ENCODE results near the gene WDR54. TPM values are rescaled to one million over a fixed set of nuclear protein-coding genes. Genes with fewer than 3 reads are reported as not detected.
A peak's percentile ranks its signal among the peaks of the same experiment; 100 is the strongest.

The WDR54 gene
- total RNA-seq, 4 donors from 2014 or later = 1.2 to 2.5 (median 2.3) TPM; not detected in 1

GRCh38 chr2:74471332-74472065 lies 50.0 kb downstream of the WDR54 start:
- no peaks in the 10 kb centered on the region for H3K9me3 ChIP-seq
- peak overlapping the region; percentile 79 to 92 (median 86) for H3K27ac ChIP-seq
- H3K27me3 ChIP-seq = no peaks in the 10 kb centered on the region
- peaks cover 0 to 17% (median 0%) of the 10 kb centered on the region in 3 donors for H3K36me3 ChIP-seq
- peak overlapping the region; percentile 49 to 62 (median 60) for H3K4me3 ChIP-seq
- DNase-seq = no peak
- TF ChIP-seq POLR2A (IDR thresholded peaks at IDR 0.05) = no peak
- no peak for TF ChIP-seq CTCF (IDR thresholded peaks at IDR 0.05)
- H3K4me1 ChIP-seq = peaks cover 2 to 20% (median 7%) of the 10 kb centered on the region in 4 donors

- H3K27ac ChIP-seq = peak within 1 kb of the TSS; percentile 79 to 92 (median 86)
- no peaks in the 10 kb centered on the region for H3K9me3 ChIP-seq
- peaks cover 2 to 25% (median 7%) of the 10 kb centered on the region in 4 donors for H3K4me1 ChIP-seq
- no peaks in the 10 kb centered on the region for H3K27me3 ChIP-seq
- H3K36me3 ChIP-seq = peaks cover 0 to 24% (median 0%) of the 10 kb centered on the region in 3 donors
- peak; percentile 96 to 98 (median 97) for DNase-seq
- H3K4me3 ChIP-seq = peak within 1 kb of the TSS; percentile 49 to 62 (median 60)
- TF ChIP-seq CTCF (IDR thresholded peaks at IDR 0.05) = no peak
- peak; percentile 79 to 80 for TF ChIP-seq POLR2A (IDR thresholded peaks at IDR 0.05)
These were observed 50.8 kb downstream of the WDR54 start, which contains the start of gene MRPL53 for GRCh38 chr2:74472086-74472944. Gene MRPL53 (minus strand): TSS chr2:74472680. CDS start chr2:74472660, 20 bp downstream.

GRCh38 chr2:74472945-74473258 lies 51.4 kb downstream of the WDR54 start:
- Histone ChIP-seq H3K36me3 (peaks cover 0 to 28% (median 0%) of the 10 kb centered on the region in 3 donors), H3K27ac (peak overlapping the region; percentile 79 to 92 (median 86)), H3K4me3 (peak overlapping the region; percentile 49 to 62 (median 60)), H3K27me3 (no peaks in the 10 kb centered on the region), H3K4me1 (peaks cover 2 to 29% (median 7%) of the 10 kb centered on the region in 4 donors), H3K9me3 (no peaks in the 10 kb centered on the region)
- no peak for TF ChIP-seq CTCF (IDR thresholded peaks at IDR 0.05)
- no peak for TF ChIP-seq POLR2A (IDR thresholded peaks at IDR 0.05)
- no peak for DNase-seq

GRCh38 chr2:74474481-74474880 lies 53.0 kb downstream of the WDR54 start:
- Histone ChIP-seq H3K4me3 (no peak overlapping the region), H3K27me3 (no peaks in the 10 kb centered on the region), H3K9me3 (no peaks in the 10 kb centered on the region), H3K36me3 (peaks cover 0 to 35% (median 0%) of the 10 kb centered on the region in 3 donors), H3K27ac (no peak overlapping the region), H3K4me1 (peaks cover 2 to 29% (median 7%) of the 10 kb centered on the region in 4 donors)
- TF ChIP-seq CTCF (IDR thresholded peaks at IDR 0.05) (no peak), POLR2A (IDR thresholded peaks at IDR 0.05) (no peak)
- peak in 1 of 3 donors; percentile 47 for DNase-seq

- H3K36me3 ChIP-seq = peaks cover 0 to 39% (median 0%) of the 10 kb centered on the region in 3 donors
- peaks cover 2 to 33% (median 7%) of the 10 kb centered on the region in 4 donors for H3K4me1 ChIP-seq
- H3K4me3 ChIP-seq = no peak overlapping the region
- peak in 1 of 6 experiments; percentile 23 for TF ChIP-seq CTCF (IDR thresholded peaks at IDR 0.05)
- no peak for TF ChIP-seq POLR2A (IDR thresholded peaks at IDR 0.05)
- no peaks in the 10 kb centered on the region for H3K27me3 ChIP-seq
- no peak overlapping the region for H3K27ac ChIP-seq
- H3K9me3 ChIP-seq = no peaks in the 10 kb centered on the region
- peak in 1 of 3 donors; percentile 47 for DNase-seq
These were observed 53.4 kb downstream of the WDR54 start for GRCh38 chr2:74474899-74475298.

Other genes starting within 250 kb of the WDR54 start
- gene MOB1A, start 242.9 kb upstream of the WDR54 start, total RNA-seq = 100 to 1,000 TPM in 1 of 4 donors, 10 to 100 TPM in 3; 46.7 to 102 (median 77.6) TPM
- 10 to 100 TPM; 15.1 to 24.8 (median 16.2) TPM for gene MTHFD2, start 223.1 kb upstream of the WDR54 start, total RNA-seq
- gene SLC4A5, start 78.3 kb upstream of the WDR54 start, total RNA-seq = 10 to 100 TPM in 1 of 4 donors, 1 to 10 TPM in 3; 1.8 to 14.9 (median 4.9) TPM
- 100 to 1,000 TPM in 3 of 4 donors, 10 to 100 TPM in 1; 85.3 to 191 (median 121) TPM for gene DCTN1, start 41.4 kb upstream of the WDR54 start, total RNA-seq
- 1 to 10 TPM in 3 of 4 donors, under 1 TPM in 1; 0.94 to 3.3 (median 1.7) TPM for gene C2orf81, start 111 bp upstream of the WDR54 start, total RNA-seq
- 10 to 100 TPM; 46.2 to 99.9 (median 75.7) TPM for gene RTKN, start 20.2 kb downstream of the WDR54 start, total RNA-seq
- gene INO80B, start 33.4 kb downstream of the WDR54 start, total RNA-seq = 10 to 100 TPM in 3 of 4 donors, 1 to 10 TPM in 1; 5.4 to 83.3 (median 41.8) TPM
- gene WBP1, start 36.7 kb downstream of the WDR54 start, total RNA-seq = 10 to 100 TPM; 46.2 to 81.3 (median 59.9) TPM
- gene MOGS, start 43.7 kb downstream of the WDR54 start, total RNA-seq = 100 to 1,000 TPM in 1 of 4 donors, 10 to 100 TPM in 3; 55.3 to 122 (median 85.9) TPM
- gene MRPL53, start 51.0 kb downstream of the WDR54 start, total RNA-seq = 10 to 100 TPM; 17.8 to 23.8 (median 20.0) TPM
- gene CCDC142, start 61.3 kb downstream of the WDR54 start, total RNA-seq = 100 to 1,000 TPM in 1 of 4 donors, 10 to 100 TPM in 3; 60.6 to 132 (median 94.7) TPM
- 10 to 100 TPM; 42.9 to 79.5 (median 65.2) TPM for gene TTC31, start 61.4 kb downstream of the WDR54 start, total RNA-seq
- 1 to 10 TPM in 3 of 4 donors, not detected in 1; 2.8 to 6.9 (median 6.8) TPM for gene LBX2, start 77.9 kb downstream of the WDR54 start, total RNA-seq
- gene PCGF1, start 86.0 kb downstream of the WDR54 start, total RNA-seq = 10 to 100 TPM; 14.0 to 18.9 (median 16.2) TPM
- 1 to 10 TPM in 2 of 4 donors, under 1 TPM in 1, not detected in 1; 0.53 to 1.7 (median 1.7) TPM for gene TLX2, start 92.7 kb downstream of the WDR54 start, total RNA-seq
- 100 to 1,000 TPM in 1 of 4 donors, 10 to 100 TPM in 3; 14.0 to 116 (median 75.3) TPM for gene DQX1, start 104.5 kb downstream of the WDR54 start, total RNA-seq
- gene AUP1, start 108.0 kb downstream of the WDR54 start, total RNA-seq = 100 to 1,000 TPM; 183 to 233 (median 213) TPM
- 10 to 100 TPM; 20.6 to 25.5 (median 24.2) TPM for gene HTRA2, start 108.2 kb downstream of the WDR54 start, total RNA-seq
- 1 to 10 TPM in 3 of 4 donors, under 1 TPM in 1; 0.88 to 8.0 (median 4.8) TPM for gene LOXL3, start 132.2 kb downstream of the WDR54 start, total RNA-seq
- 10 to 100 TPM; 14.5 to 38.0 (median 26.3) TPM for gene DOK1, start 133.0 kb downstream of the WDR54 start, total RNA-seq
- gene M1AP, start 226.6 kb downstream of the WDR54 start, total RNA-seq = not detected
- 1 to 10 TPM; 1.6 to 6.5 (median 3.3) TPM for gene SEMA4F, start 232.5 kb downstream of the WDR54 start, total RNA-seq